Measurements from ENCODE around the gene FNDC4.

Gene FNDC4

GRCh38 chr2:27492557-27492956 lies 2.4 kb downstream of the FNDC4 start:
- DNase-seq = no peak

GRCh38 chr2:27489498-27490397 lies 5.3 kb downstream of the FNDC4 start, which contains the start of gene IFT172:
Gene IFT172 (minus strand): TSS chr2:27489743. CDS start chr2:27489653, 90 bp downstream.
- DNase-seq = peak; percentile 98

- no peak for DNase-seq
Observed at GRCh38 chr2:27489118-27489497, 5.9 kb downstream of the FNDC4 start.

GRCh38 chr2:27485496-27485895 lies 9.5 kb downstream of the FNDC4 start:
- DNase-seq = no peak

GRCh38 chr2:27471961-27472360 lies 23.0 kb downstream of the FNDC4 start:
- no peak for DNase-seq

GRCh38 chr2:27464443-27464842 lies 30.6 kb downstream of the FNDC4 start:
- no peak for DNase-seq

- no peak for DNase-seq
Observed at GRCh38 chr2:27461118-27461517, 33.9 kb downstream of the FNDC4 start.

- no peak for DNase-seq
Observed at GRCh38 chr2:27453968-27454367, 41.0 kb downstream of the FNDC4 start.

- DNase-seq = no peak
Observed at GRCh38 chr2:27451095-27451494, 43.9 kb downstream of the FNDC4 start.

GRCh38 chr2:27448381-27448780 lies 46.6 kb downstream of the FNDC4 start:
- DNase-seq = no peak

- DNase-seq = no peak
Observed at GRCh38 chr2:27446057-27446456, 48.9 kb downstream of the FNDC4 start.

GRCh38 chr2:27445615-27446014 lies 49.4 kb downstream of the FNDC4 start:
- no peak for DNase-seq

GRCh38 chr2:27445155-27445554 lies 49.8 kb downstream of the FNDC4 start:
- no peak for DNase-seq

- no peak for DNase-seq
Observed at GRCh38 chr2:27442920-27443282, 52.1 kb downstream of the FNDC4 start.

GRCh38 chr2:27441958-27442919 lies 52.8 kb downstream of the FNDC4 start, which contains the start of gene KRTCAP3:
Gene KRTCAP3 (plus strand): TSS chr2:27442381. CDS start chr2:27442413, 32 bp downstream.
- peak; percentile 73 for DNase-seq
